Stimulated activated CD4-positive, alpha-beta T cell treated with anti-CD3 and anti-CD28 coated beads, Interleukin-12 subunit alpha, Interleukin-12 subunit beta, amount 100 ng/mL, for 48 hours (primary cell): ENCODE results near the gene ERBB4.

Source experiments
- DNase-seq, 3 donors: peaks; one replicate each; pipeline ENCODE4 v3.0.0-alpha.2; 2020; ENCODE audit warnings: low read depth in 2 of 3, low spot score in 1 of 3

ERBB4 gene

GRCh38 chr2:212538305-212539071 is at the start of gene ERBB4:
ERBB4 (minus strand) TSS chr2:212538802; CDS start chr2:212538530, 272 bp downstream.
- DNase-seq = no peak

- no peak for DNase-seq
Observed at GRCh38 chr2:212580117-212580516, 41.5 kb upstream of the ERBB4 start.

GRCh38 chr2:212556296-212556695 is 17.7 kb upstream of the ERBB4 start:
- DNase-seq = no peak

- DNase-seq = no peak
Observed at GRCh38 chr2:212554233-212554632, 15.6 kb upstream of the ERBB4 start.

- no peak for DNase-seq
Observed at GRCh38 chr2:212549941-212550340, 11.3 kb upstream of the ERBB4 start.

- DNase-seq = no peak
Observed at GRCh38 chr2:212549463-212549862, 10.9 kb upstream of the ERBB4 start.

- DNase-seq = no peak
Observed at GRCh38 chr2:212548455-212548819, 9.8 kb upstream of the ERBB4 start.

- DNase-seq = no peak
Observed at GRCh38 chr2:212547716-212548454, 9.3 kb upstream of the ERBB4 start.

GRCh38 chr2:212546669-212547068 is 8.1 kb upstream of the ERBB4 start:
- DNase-seq = no peak

- DNase-seq = no peak
Observed at GRCh38 chr2:212540341-212540740, 1.7 kb upstream of the ERBB4 start.

- DNase-seq = no peak
Observed at GRCh38 chr2:212539072-212539880, 674 bp upstream of the ERBB4 start.

- DNase-seq = no peak
Observed at GRCh38 chr2:212537726-212538304, 787 bp downstream of the ERBB4 start.

GRCh38 chr2:212536817-212537725 is 1.5 kb downstream of the ERBB4 start:
- DNase-seq = no peak

GRCh38 chr2:212535996-212536816 is 2.4 kb downstream of the ERBB4 start:
- DNase-seq = no peak

GRCh38 chr2:212534336-212534735 is 4.3 kb downstream of the ERBB4 start:
- DNase-seq = no peak

GRCh38 chr2:212532585-212532984 is 6.0 kb downstream of the ERBB4 start:
- DNase-seq = no peak

- no peak for DNase-seq
Observed at GRCh38 chr2:212532087-212532486, 6.5 kb downstream of the ERBB4 start.

- DNase-seq = no peak
Observed at GRCh38 chr2:212531499-212531898, 7.1 kb downstream of the ERBB4 start.

GRCh38 chr2:212530991-212531390 is 7.6 kb downstream of the ERBB4 start:
- no peak for DNase-seq
